IMR-90 (cell line): ENCODE measurements around the gene MTX2. TPM values are rescaled to one million over a fixed set of nuclear protein-coding genes. Genes with fewer than 3 reads are reported as not detected.

ENCODE experiments used
- ATAC-seq: fragments of 200-7000 bp; cut with Tn5 transposase; 2 replicates; pipeline ENCODE4 v1.9.1; 2020; ENCODE audit warnings: low read depth, mild to moderate bottlenecking, moderate library complexity
- BruUV-seq: library from RNA; stranded (reverse); fragments of 400-500 nt; replicated peaks from 2 replicates; lab custom pipeline; 2021; lab: Mats Ljungman, UMichigan
- CTCF ChIA-PET: fragments of 300-600 bp; formaldehyde crosslinking; extraction: SDS; loops from one replicate; lab custom pipeline; 2021; ENCODE audit warnings: antibody characterized with exemption; lab: Yijun Ruan, JAX
- POLR2A ChIA-PET: fragments of 300-600 bp; sonication (Branson Sonifier 250); formaldehyde crosslinking; loops from one replicate; lab custom pipeline; 2022; ENCODE audit warnings: antibody characterized with exemption; ENCODE audit not compliant: unreplicated experiment; lab: Charles Lee
- DNase-seq: peaks from one replicate; pipeline ENCODE4 v3.0.0; 2013
- H2AFZ ChIP-seq: replicated peaks from 2 replicates; pipeline ENCODE3; 2013; ENCODE audit warnings: low read length, mild to moderate bottlenecking; ENCODE audit not compliant: poor library complexity
- H2AK5ac ChIP-seq: 2 replicates; pipeline ENCODE4 v1.6.1; 2013; ENCODE audit warnings: low read depth, low read length, inconsistent platforms
- H2AK9ac ChIP-seq: replicated peaks from 2 replicates; pipeline ENCODE3; 2013; ENCODE audit warnings: mild to moderate bottlenecking, low read depth, low read length, moderate library complexity; ENCODE audit not compliant: poor library complexity
- H2BK120ac ChIP-seq: 2 replicates; pipeline ENCODE4 v1.6.1; 2013; ENCODE audit warnings: low read depth, low read length, inconsistent platforms
- H2BK15ac ChIP-seq: 3 replicates; pipeline ENCODE4 v1.6.1; 2013; ENCODE audit warnings: low read depth, low read length, inconsistent platforms
- H2BK20ac ChIP-seq: 2 replicates; pipeline ENCODE4 v1.6.1; 2013; ENCODE audit warnings: low read depth, mild to moderate bottlenecking, inconsistent platforms, low read length, moderate library complexity
- H2BK5ac ChIP-seq: 2 replicates; pipeline ENCODE4 v1.6.1; 2013; ENCODE audit warnings: mild to moderate bottlenecking, low read depth, low read length, inconsistent platforms; ENCODE audit not compliant: poor library complexity, severe bottlenecking
- H3K14ac ChIP-seq: replicated peaks from 2 replicates; pipeline ENCODE4 v1.6.1; 2013; ENCODE audit warnings: low read depth, low read length, inconsistent platforms
- H3K18ac ChIP-seq: 2 replicates; pipeline ENCODE4 v1.6.1; 2013; ENCODE audit warnings: low read depth, low read length, control low read depth
- H3K23ac ChIP-seq: 2 replicates; pipeline ENCODE4 v1.6.1; 2013; ENCODE audit warnings: low read depth, low read length, inconsistent platforms
- H3K27ac ChIP-seq: 2 replicates; pipeline ENCODE4 v1.5.1; 2013; ENCODE audit warnings: mild to moderate bottlenecking, control low read depth, low read length; ENCODE audit not compliant: insufficient read depth
- H3K27me3 ChIP-seq: 2 replicates; pipeline ENCODE4 v1.6.1; 2013; ENCODE audit warnings: low read length; ENCODE audit not compliant: control insufficient read depth, insufficient read depth
- H3K36me3 ChIP-seq: 2 replicates; pipeline ENCODE4 v1.6.1; 2013; ENCODE audit warnings: low read length, mixed read lengths; ENCODE audit not compliant: control insufficient read depth, insufficient read depth
- H3K4ac ChIP-seq: 2 replicates; pipeline ENCODE4 v1.6.1; 2013; ENCODE audit warnings: low read depth, low read length, inconsistent platforms
- H3K4me1 ChIP-seq: 2 replicates; pipeline ENCODE4 v1.6.1; 2013; ENCODE audit warnings: low read length, mixed read lengths; ENCODE audit not compliant: control insufficient read depth, insufficient read depth
- H3K4me2 ChIP-seq: 2 replicates; pipeline ENCODE4 v1.6.1; 2013; ENCODE audit warnings: low read depth, mild to moderate bottlenecking, control low read depth, low read length, moderate library complexity
- H3K4me3 ChIP-seq: 2 replicates; pipeline ENCODE4 v1.5.1; 2013; ENCODE audit warnings: low read depth, mild to moderate bottlenecking, control low read depth, low read length, moderate library complexity; ENCODE audit not compliant: insufficient read depth
- H3K56ac ChIP-seq: 2 replicates; pipeline ENCODE4 v1.6.1; 2013; ENCODE audit warnings: low read length, inconsistent platforms; ENCODE audit not compliant: insufficient read depth; ENCODE audit errors: extremely low read depth
- H3K79me1 ChIP-seq, 2 experiments: 2 replicates each; pipeline ENCODE4 v1.6.1; 2013; ENCODE audit warnings: low read length in 2 of 2, inconsistent platforms in 1 of 2, low read depth in 1 of 2
- H3K9ac ChIP-seq: 2 replicates; pipeline ENCODE4 v1.6.1; 2013; ENCODE audit warnings: low read depth, low read length, control low read depth
- H3K9me1 ChIP-seq: 2 replicates; pipeline ENCODE4 v1.6.1; 2013; ENCODE audit warnings: low read length, inconsistent platforms; ENCODE audit not compliant: insufficient read depth
- H3K9me3 ChIP-seq: 2 replicates; pipeline ENCODE4 v1.6.1; 2013; ENCODE audit warnings: low read length; ENCODE audit not compliant: control insufficient read depth, insufficient read depth
- H4K20me1 ChIP-seq: 2 replicates; pipeline ENCODE4 v1.6.1; 2013; ENCODE audit warnings: low read length, inconsistent platforms; ENCODE audit not compliant: insufficient read depth
- H4K5ac ChIP-seq: 2 replicates; pipeline ENCODE4 v1.6.1; 2013; ENCODE audit warnings: mild to moderate bottlenecking, low read depth, low read length, control low read depth
- H4K8ac ChIP-seq, 2 experiments: 2 replicates each; pipeline ENCODE4 v1.6.1; 2013; ENCODE audit warnings: low read depth in 2 of 2, low read length in 2 of 2, control low read depth in 1 of 2, inconsistent platforms in 1 of 2
- H4K91ac ChIP-seq: 2 replicates; pipeline ENCODE4 v1.6.1; 2013; ENCODE audit warnings: low read depth, low read length, inconsistent platforms; ENCODE audit not compliant: insufficient read depth
- BHLHE40 ChIP-seq: fragments of 150-350 bp; IDR thresholded peaks from 2 replicates; pipeline ENCODE4 v1.6.1; 2016; ENCODE audit warnings: mild to moderate bottlenecking, low read depth, low read length
- CEBPB ChIP-seq: IDR thresholded peaks from 2 replicates; pipeline ENCODE4 v1.6.1; 2012; ENCODE audit warnings: low read depth, low read length, improper control_type of control experiment
- FOS ChIP-seq: fragments of 150-350 bp; IDR thresholded peaks from 2 replicates; pipeline ENCODE4 v1.6.1; 2016; ENCODE audit warnings: low read depth, low read length
- MAFK ChIP-seq: IDR thresholded peaks from 2 replicates; pipeline ENCODE4 v1.6.1; 2012; ENCODE audit warnings: low read depth, low read length, improper control_type of control experiment
- MAZ ChIP-seq: IDR thresholded peaks from 2 replicates; pipeline ENCODE4 v1.6.1; 2012; ENCODE audit warnings: low read depth, mild to moderate bottlenecking, low read length, improper control_type of control experiment, moderate library complexity, borderline replicate concordance
- MXI1 ChIP-seq: IDR thresholded peaks from 2 replicates; pipeline ENCODE4 v1.6.1; 2012; ENCODE audit warnings: low read depth, mild to moderate bottlenecking, low read length, moderate library complexity, borderline replicate concordance
- RAD21 ChIP-seq: IDR thresholded peaks from 2 replicates; pipeline ENCODE4 v1.6.1; 2012; ENCODE audit warnings: low read length, improper control_type of control experiment
- RCOR1 ChIP-seq: IDR thresholded peaks from 2 replicates; pipeline ENCODE4 v1.6.1; 2012; ENCODE audit warnings: mild to moderate bottlenecking, low read length, improper control_type of control experiment; ENCODE audit not compliant: insufficient replicate concordance
- RFX5 ChIP-seq: IDR thresholded peaks from 2 replicates; pipeline ENCODE4 v1.8.0; 2012; ENCODE audit warnings: low read depth, mild to moderate bottlenecking, low read length, moderate library complexity
- SMC3 ChIP-seq: fragments of 150-350 bp; IDR thresholded peaks from 2 replicates; pipeline ENCODE4 v1.6.1; 2016; ENCODE audit warnings: low read depth, mild to moderate bottlenecking, antibody characterized with exemption, low read length, moderate library complexity
- WGBS, 2 experiments: methylation state at CpG; one replicate each; pipeline versions ENCODE4 v1.1.5 to v1.1.7; 2013; ENCODE audit warnings: missing lambda C conversion rate in 2 of 2; ENCODE audit not compliant: insufficient read length in 1 of 2; ENCODE audit errors: extremely low coverage in 2 of 2; 5-methylcytosine and 5-hydroxymethylcytosine counted together
- dilution Hi-C: fragments of 300-500 bp; cut with HindIII; formaldehyde crosslinking; loops from one replicate; pipeline ENCODE4 v1.14.3; 2018; ENCODE audit warnings: low sequenced_read_pairs; ENCODE audit not compliant: unreplicated experiment
- in situ Hi-C: fragments of 300-500 bp; cut with MboI; formaldehyde crosslinking; loops from 3 replicates; pipeline ENCODE4 v1.14.3; 2019; ENCODE audit warnings: low sequenced_read_pairs, inconsistent platforms, mixed read lengths
- intact Hi-C: fragments of 100-400 bp; cut with micrococcal nuclease; formaldehyde crosslinking; loops from 2 replicates; pipeline ENCODE4 v1.10.0; 2022
- polyA plus RNA-seq, 3 experiments: library from polyadenylated mRNA; depleted of rRNA; stranded (reverse); fragments of >200 nt; gene quantifications; 2 replicates each; pipeline ENCODE4 v1.2.3, GENCODE V29; 2012; ENCODE audit warnings: low replicate concordance in 1 of 3
- total RNA-seq: library from RNA; depleted of rRNA; stranded (reverse); fragments of >200 nt; gene quantifications from 2 replicates; pipeline ENCODE4 v1.2.3, GENCODE V29; 2012
- TF ChIP-seq, protein P1 (sequence below): fragments of 150-350 bp; IDR thresholded peaks from 2 replicates; pipeline ENCODE4 v1.6.1; 2017; ENCODE audit warnings: mild to moderate bottlenecking, antibody characterized with exemption, low read length, low read depth

The MTX2 gene
- total and polyA plus RNA-seq, 2 of the 4 experiments (the other 2 are of a cell fraction) = 24.9 to 37.8 TPM

DNA sequence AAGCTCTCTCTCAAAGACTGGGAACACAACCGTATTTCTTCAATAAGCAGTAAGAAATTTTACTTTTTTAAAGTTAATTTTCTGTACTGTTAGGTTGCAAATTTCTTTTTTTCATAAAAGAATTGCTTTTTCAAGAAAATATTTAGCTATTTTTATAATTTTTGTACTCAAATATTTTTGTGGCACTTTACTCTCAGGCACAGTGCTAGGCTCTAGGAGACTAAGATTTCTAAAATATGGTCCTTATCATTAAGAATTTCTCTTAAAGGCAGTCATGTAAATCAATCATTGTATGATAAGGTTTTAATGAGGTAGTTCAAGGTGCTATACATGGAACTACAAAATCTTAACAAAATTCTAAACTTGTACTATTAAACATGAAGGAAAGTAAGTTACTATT, 61.4 kb downstream of the MTX2 start:
- CTCF ChIA-PET = no interaction called here
- no CpG with 5 or more reads among the region's 1 CpG for whole genome bisulfite sequencing, 2 experiments

More for the DNA sequence above, 61.4 kb downstream of the MTX2 start:
- no peak overlapping the region for H2AK5ac ChIP-seq
- no peak for DNase-seq
- no peak overlapping the region for H3K4me3 ChIP-seq
- H2AFZ ChIP-seq = no peak overlapping the region
- H3K9me3 ChIP-seq = no peaks in the 10 kb centered on the region
- H2BK5ac ChIP-seq = no peak overlapping the region
- no peak overlapping the region for H4K8ac ChIP-seq
- H3K27me3 ChIP-seq = no peaks in the 10 kb centered on the region
- no peak overlapping the region for H3K4ac ChIP-seq
- no peak for TF ChIP-seq SMC3
- TF ChIP-seq, protein P1, sequence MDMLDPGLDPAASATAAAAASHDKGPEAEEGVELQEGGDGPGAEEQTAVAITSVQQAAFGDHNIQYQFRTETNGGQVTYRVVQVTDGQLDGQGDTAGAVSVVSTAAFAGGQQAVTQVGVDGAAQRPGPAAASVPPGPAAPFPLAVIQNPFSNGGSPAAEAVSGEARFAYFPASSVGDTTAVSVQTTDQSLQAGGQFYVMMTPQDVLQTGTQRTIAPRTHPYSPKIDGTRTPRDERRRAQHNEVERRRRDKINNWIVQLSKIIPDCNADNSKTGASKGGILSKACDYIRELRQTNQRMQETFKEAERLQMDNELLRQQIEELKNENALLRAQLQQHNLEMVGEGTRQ = no peak
- TF ChIP-seq RFX5 = no peak
- TF ChIP-seq RCOR1 = no peak
- no peak for TF ChIP-seq MAZ
- no peak for TF ChIP-seq CEBPB
- no peak for TF ChIP-seq FOS
- TF ChIP-seq MAFK = no peak
- TF ChIP-seq BHLHE40 = no peak
- no peak for TF ChIP-seq RAD21
- no peak for TF ChIP-seq MXI1
- no peak overlapping the region for H3K18ac ChIP-seq
- H3K14ac ChIP-seq = no peak overlapping the region
- no peak overlapping the region for H3K9ac ChIP-seq
- H3K36me3 ChIP-seq = no peaks in the 10 kb centered on the region
- POLR2A ChIA-PET = no interaction called here
- H2BK15ac ChIP-seq = no peak overlapping the region
- intact Hi-C loops (no loop called here), in situ Hi-C loops (no loop called here), dilution Hi-C loops (no loop called here)
- no peaks in the 10 kb centered on the region for H4K20me1 ChIP-seq
- no peak overlapping the region for H3K4me2 ChIP-seq
- H3K56ac ChIP-seq = no peak overlapping the region
- no peaks in the 10 kb centered on the region for H3K9me1 ChIP-seq
- no peaks in the 10 kb centered on the region for H3K79me1 ChIP-seq
- no peak overlapping the region for H2AK9ac ChIP-seq
- no peak overlapping the region for H4K5ac ChIP-seq
- BruUV-seq = no TSS peak
- H2BK120ac ChIP-seq = no peak overlapping the region
- no peak overlapping the region for H4K91ac ChIP-seq
- no peak overlapping the region for H3K27ac ChIP-seq
- ATAC-seq = no peak
- no peak overlapping the region for H2BK20ac ChIP-seq
- no peak overlapping the region for H3K23ac ChIP-seq
- H3K4me1 ChIP-seq = no peaks in the 10 kb centered on the region
